GM19351 (cell line): ENCODE data around the gene NLRC3.
"Not testable (repeated sequence)": the region's sequence is repeated elsewhere in the genome, so short reads cannot be mapped to it uniquely, and the experiment has no call there.

Experiments
- ATAC-seq: cut with Tn5 transposase; IDR thresholded peaks from one replicate; pipeline ENCODE4 v1.9.1; 2021; ENCODE audit warnings: mild to moderate bottlenecking, moderate library complexity; ENCODE audit not compliant: unreplicated experiment

Gene NLRC3, protein sequence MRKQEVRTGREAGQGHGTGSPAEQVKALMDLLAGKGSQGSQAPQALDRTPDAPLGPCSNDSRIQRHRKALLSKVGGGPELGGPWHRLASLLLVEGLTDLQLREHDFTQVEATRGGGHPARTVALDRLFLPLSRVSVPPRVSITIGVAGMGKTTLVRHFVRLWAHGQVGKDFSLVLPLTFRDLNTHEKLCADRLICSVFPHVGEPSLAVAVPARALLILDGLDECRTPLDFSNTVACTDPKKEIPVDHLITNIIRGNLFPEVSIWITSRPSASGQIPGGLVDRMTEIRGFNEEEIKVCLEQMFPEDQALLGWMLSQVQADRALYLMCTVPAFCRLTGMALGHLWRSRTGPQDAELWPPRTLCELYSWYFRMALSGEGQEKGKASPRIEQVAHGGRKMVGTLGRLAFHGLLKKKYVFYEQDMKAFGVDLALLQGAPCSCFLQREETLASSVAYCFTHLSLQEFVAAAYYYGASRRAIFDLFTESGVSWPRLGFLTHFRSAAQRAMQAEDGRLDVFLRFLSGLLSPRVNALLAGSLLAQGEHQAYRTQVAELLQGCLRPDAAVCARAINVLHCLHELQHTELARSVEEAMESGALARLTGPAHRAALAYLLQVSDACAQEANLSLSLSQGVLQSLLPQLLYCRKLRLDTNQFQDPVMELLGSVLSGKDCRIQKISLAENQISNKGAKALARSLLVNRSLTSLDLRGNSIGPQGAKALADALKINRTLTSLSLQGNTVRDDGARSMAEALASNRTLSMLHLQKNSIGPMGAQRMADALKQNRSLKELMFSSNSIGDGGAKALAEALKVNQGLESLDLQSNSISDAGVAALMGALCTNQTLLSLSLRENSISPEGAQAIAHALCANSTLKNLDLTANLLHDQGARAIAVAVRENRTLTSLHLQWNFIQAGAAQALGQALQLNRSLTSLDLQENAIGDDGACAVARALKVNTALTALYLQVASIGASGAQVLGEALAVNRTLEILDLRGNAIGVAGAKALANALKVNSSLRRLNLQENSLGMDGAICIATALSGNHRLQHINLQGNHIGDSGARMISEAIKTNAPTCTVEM

GRCh38 chr16:3577302-3577752 is at the start of gene NLRC3:
NLRC3 (minus strand) TSS chr16:3577403; CDS start chr16:3565036, 12,367 bp downstream.
- ATAC-seq, result no peak

DNA sequence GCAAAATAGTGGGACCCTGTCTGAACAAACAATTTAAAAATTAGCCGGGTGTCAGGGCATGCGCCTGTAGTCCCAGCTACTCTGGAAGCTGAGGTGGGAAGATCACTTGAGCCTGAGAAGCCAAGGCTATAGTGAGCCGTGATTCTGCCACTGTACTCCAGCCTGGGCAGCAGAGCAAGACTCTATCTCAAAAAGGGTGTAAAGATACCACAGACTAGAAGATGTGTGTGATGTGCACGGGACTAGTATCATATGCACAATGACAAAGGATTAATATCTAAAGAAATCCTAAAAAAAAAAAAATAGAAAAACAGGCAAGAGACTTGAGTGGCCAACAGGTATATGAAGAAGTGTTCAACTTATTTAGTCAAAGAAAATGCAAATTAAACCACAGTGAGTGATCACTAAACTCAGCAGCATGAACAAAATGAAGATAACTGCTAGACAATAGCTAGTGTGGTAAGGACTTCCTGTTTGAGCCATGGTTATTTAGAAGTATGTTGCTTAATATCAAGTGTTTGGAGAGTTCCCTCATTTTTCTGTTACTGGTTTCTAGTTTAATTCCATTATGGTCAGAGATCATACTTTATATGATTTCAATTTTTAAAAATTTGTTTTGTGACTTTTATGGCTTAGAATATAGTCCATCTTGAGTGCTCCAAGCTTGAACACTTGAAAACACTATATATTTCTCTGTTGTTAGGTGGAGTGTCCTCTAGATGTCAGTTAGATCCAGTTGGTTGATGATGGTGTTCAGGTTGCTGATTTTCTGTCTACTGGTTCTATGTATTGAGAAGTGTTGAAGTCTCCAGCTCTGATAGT is 48.9 kb upstream of the NLRC3 start:
- peak; percentile 57 for ATAC-seq

DNA sequence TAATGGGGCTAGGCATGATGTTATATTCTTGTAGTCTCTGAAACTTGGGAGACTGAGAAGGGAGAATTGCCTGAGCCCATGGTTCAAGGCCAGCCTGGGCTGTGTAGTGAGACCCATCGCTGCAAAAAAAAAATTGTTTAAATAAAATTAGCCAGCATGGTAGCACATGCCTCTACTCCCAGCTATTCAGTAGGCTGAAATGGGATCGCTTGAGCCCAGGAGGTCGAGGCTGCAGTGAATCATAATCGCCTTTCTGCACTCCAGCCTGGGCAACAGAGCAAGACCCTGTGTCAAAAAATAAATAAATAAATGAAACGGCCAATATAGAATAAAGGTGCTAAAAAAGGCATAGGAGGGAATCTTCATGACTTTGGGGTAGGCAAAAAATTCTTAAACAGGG is 48.1 kb upstream of the NLRC3 start:
- ATAC-seq, result no peak

DNA sequence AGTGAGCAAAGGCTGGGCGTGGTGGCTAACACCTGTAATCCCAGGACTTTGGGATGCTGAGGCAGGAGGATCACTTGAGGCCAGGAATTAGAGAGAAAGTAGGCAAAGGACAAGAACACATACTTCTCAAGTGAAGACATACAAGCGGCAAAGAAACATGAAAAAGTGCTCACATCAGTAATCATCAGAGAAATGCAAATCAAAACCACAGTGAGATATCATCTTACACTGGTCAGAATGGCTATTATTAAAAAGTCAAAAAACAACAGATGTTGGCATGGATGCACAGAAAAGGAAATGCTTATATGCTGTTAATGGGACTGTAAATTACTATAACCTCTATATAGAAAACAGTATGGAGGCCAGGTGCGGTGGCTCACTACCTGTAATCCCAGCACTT is 46.4 kb upstream of the NLRC3 start:
- ATAC-seq, result no peak

DNA sequence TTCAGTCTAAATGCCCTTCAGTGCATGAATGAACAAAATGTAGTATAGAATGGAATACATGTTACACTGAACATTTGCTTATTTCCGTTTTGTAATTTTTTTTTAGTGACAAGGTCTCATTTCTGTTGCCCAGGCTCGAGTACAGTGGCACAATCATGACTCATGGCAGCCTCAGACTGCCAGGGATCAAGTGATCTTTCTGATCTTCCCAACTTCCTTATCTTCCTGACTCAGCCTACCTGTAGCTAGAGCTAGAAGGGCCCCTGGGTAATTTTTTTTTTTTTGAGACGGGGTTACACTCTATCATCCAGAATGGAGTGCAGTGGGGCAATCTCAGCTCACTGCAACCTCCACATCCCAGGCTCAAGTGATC is 41.6 kb upstream of the NLRC3 start:
- no peak for ATAC-seq

DNA sequence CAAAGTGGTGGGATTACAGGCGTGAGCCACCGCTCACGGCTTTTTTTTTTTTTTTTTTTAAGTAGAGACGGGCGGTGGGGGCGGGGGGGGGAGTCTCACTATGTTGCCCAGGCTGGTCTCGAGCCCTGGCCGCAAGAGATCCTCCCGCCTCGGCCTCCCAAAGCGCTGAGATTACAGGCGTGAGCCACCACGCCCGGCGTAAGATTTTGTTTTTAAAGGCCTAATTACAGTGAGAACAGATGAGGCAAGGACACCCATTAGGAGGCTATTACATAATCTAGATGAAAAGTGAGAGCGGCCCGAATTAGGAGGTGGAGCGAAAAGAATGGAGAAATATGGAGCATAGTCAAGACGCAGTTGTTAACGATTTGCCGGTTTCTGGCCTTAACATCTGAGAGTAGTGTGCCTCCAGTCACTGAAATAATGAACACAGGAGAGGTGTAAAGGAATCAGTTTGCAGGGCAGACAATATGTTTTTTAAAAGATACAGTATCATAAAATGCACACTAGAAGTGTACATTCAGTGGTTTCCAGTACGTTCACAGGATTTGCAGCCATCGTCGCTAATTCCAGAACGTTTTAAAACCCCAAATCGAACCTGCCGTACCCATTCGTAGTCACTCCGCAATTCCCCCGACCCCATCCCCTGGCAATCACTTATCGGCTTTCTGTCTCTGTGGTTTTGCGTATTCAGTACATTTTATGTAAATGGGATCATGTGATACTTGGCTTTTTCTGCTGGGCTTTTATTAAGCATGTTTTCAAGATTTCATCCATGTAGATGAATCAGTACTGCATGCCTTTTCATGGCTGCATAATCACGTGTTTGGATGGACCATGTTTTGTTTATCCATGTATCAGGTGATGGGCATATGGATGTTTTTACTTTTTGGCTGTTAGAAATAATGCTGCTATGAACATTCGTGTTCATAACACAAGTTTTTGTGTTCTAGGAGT is 35.6 kb upstream of the NLRC3 start:
- no peak for ATAC-seq

DNA sequence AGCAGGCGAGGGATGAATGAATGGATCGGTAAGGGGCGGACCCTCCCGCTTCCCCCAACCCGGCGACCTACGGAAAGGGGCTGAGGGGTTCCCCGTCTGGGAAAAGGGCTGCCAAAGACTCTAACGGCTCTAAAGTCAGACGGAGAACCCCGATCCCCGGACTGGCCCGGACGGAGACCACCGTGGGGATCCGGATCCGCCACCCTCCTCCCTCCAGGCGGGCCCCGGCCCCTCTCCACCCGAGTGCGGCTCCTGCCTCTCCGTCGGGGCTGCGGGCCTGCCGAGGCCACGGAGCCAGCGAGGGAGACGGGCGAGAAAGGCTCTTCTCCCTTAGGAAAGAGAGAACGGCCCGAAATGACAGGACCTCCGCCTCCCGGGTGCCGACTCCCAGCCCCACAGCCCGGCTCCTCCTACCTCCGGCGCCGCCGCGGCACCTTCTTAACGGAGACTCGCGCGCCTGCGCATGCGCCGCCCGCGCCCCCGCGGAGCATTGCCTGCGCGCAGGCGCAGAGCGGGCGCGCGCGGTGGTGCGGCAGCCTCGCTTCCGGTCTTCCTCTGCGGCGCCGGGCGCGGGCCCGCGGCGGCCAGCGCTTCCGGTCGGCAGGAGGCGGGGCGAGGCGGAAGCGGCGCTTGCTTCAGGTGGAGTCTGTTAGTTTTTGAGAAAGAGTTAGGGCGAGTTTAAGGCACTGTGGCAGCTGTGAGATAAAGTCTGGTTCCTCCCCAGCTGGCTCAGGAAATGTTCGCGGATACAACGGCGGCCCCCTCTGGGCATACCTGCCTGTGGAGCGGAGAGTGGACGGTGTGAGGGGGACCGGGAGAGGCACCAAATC is 34.2 kb upstream of the NLRC3 start, which contains the start of gene SLX4:
SLX4 (minus strand) TSS at position 461 of the 830 bp plus-strand sequence. CDS start 2,642 bp downstream, outside the sequence.
- peak; percentile 73 for ATAC-seq

GRCh38 chr16:3610698-3611145 is 33.5 kb upstream of the NLRC3 start:
- ATAC-seq, result peak; percentile 10

- no peak for ATAC-seq
Observed at GRCh38 chr16:3609895-3610697, 32.9 kb upstream of the NLRC3 start.

DNA sequence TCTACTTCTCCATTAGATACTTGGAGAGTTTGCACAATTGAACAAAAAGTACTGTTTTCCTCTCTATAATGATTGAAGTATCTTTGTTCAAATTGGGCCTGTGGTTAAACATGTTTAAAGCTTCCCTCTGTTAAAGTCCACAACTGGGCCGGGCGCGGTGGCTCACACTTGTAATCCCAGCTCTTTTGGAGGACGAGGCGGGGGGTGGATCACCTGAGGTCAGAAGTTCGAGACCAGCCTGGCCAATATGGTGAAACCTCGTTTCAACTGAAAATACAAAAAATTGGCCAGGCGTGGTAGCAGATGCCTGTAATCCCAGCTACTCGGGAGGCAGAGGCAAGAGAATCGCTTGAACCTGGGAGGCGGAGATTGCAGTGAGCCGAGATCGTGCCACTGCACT is 31.8 kb upstream of the NLRC3 start:
- not testable (repeated sequence) for ATAC-seq

GRCh38 chr16:3608069-3608468 is 30.9 kb upstream of the NLRC3 start:
- ATAC-seq, result no peak

DNA sequence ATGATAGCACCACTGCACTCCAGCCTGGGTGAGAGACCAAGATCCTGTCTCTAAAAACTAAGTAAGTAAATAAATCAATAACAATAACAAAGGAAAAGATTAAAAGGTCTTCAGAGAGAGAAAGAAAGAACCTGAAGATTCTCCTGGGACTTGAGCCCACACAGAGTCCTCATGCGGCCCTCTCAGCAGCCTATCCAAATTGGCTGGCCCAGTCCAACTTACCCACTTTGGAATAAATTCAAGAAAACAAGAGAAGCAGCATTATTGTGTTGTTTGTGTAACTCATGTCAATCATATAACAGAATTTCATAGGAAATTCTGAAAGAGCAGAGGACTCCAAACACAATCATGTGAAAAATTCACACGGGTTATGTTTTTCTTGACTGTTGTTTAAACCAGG is 30.4 kb upstream of the NLRC3 start:
- no peak for ATAC-seq

- no peak for ATAC-seq
Observed at GRCh38 chr16:3607161-3607560, 30.0 kb upstream of the NLRC3 start.

GRCh38 chr16:3606441-3606840 is 29.2 kb upstream of the NLRC3 start:
- ATAC-seq, result no peak

DNA sequence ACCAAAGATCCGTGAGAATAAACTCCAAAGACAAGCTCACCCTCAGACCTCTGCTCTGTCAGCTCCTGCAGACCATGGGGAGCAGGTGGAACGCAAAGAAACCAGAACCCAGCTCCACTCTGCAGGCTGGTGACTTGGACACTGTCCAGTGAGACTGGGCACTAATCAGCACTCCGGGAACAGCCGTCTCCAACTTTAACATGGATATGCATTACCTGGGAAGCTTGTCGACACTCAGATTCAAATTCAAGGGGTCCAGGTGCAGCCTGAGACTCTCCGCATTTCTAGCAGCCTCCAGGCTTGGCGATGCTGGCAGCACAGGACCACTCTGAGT is 25.1 kb upstream of the NLRC3 start:
- ATAC-seq, result no peak

DNA sequence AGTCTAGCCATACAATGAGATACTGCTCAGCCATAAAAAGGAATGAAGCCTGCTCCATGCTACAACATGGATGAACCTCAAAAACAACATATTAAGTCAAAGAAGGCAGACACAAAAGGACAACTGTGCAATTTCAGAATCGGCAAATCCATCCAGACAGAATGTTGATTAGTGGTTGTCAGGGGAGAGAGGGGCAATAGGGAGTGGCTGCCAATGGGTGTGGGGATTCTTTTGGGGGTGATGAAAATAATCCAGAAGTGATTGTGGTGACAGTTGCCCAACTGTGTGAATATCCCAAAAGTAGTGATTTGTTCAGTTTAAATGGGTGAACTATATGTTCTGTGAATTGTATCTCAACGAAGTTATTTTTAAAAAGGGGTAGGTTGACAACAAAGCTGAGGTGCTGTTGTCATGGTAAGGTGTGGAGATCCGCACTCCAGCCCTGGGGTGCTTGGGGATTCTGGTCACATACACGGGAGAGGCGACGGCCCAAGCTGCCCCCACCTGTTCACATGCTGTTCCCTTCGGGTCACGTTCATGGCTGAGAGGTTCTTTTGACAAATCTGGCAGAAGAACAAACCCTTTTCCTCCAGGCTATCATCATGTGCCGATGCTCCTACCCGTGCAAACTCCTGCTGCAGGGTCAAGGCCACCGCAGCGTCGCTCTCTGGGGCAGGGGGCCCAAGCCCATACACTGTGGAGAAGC is 24.6 kb upstream of the NLRC3 start:
- ATAC-seq, result no peak

GRCh38 chr16:3599922-3600321 is 22.7 kb upstream of the NLRC3 start:
- ATAC-seq, result no peak
